Measurements from ENCODE around the gene SYNDIG1L. TPM values are rescaled to one million over a fixed set of nuclear protein-coding genes. Genes with fewer than 3 reads are reported as not detected.

Gene SYNDIG1L
- total RNA-seq, 2 donors from 2014 or later = 0.09 to 0.34 TPM

DNA sequence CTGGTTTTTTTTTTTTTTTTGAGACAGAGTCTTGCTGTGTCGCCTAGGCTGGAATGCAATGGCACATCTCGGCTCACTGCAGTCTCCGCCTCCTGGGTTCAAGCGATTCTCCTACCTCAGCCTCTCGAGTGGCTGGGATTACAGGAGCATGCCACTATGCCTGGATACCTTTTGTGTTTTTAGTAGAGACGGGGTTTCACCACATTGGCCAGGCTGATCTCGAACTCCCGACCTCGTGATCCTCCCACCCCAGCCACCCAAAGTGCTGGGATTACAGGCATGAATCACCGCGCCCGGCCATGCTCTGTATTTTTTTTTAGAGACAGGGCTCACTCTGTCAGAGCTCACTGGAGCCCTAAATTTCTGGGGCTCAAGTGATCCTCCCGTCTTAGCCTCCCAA is 45.2 kb downstream of the SYNDIG1L start:
- Histone ChIP-seq H3K27me3 (replicated peaks; ENCODE audit: insufficient read depth) (peaks cover 3% of the 10 kb centered on the region), H3K4me3 (no peak overlapping the region), H3K36me3 (no peaks in the 10 kb centered on the region), H3K4me1 (replicated peaks) (no peaks in the 10 kb centered on the region), H3K9me3 (no peaks in the 10 kb centered on the region), H3K27ac (no peak overlapping the region)
- DNase-seq (ENCODE audit: low spot score) = no peak
- intact Hi-C loops (cut with DNase I) = no loop called here
- TF ChIP-seq POLR2AphosphoS5 (IDR thresholded peaks at IDR 0.05) (no peak), POLR2A (IDR thresholded peaks at IDR 0.05) (no peak)
- TF ChIP-seq, protein P1, sequence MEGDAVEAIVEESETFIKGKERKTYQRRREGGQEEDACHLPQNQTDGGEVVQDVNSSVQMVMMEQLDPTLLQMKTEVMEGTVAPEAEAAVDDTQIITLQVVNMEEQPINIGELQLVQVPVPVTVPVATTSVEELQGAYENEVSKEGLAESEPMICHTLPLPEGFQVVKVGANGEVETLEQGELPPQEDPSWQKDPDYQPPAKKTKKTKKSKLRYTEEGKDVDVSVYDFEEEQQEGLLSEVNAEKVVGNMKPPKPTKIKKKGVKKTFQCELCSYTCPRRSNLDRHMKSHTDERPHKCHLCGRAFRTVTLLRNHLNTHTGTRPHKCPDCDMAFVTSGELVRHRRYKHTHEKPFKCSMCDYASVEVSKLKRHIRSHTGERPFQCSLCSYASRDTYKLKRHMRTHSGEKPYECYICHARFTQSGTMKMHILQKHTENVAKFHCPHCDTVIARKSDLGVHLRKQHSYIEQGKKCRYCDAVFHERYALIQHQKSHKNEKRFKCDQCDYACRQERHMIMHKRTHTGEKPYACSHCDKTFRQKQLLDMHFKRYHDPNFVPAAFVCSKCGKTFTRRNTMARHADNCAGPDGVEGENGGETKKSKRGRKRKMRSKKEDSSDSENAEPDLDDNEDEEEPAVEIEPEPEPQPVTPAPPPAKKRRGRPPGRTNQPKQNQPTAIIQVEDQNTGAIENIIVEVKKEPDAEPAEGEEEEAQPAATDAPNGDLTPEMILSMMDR (IDR thresholded peaks at IDR 0.05) = no peak
- 91% methylated on average over 13 of the region's 13 CpGs for WGBS

- no peak for DNase-seq (ENCODE audit: low spot score)
- Histone ChIP-seq H3K27me3 (replicated peaks; ENCODE audit: insufficient read depth) (peaks cover 3% of the 10 kb centered on the region), H3K4me1 (replicated peaks) (no peaks in the 10 kb centered on the region), H3K9me3 (no peaks in the 10 kb centered on the region), H3K4me3 (no peak overlapping the region), H3K36me3 (no peaks in the 10 kb centered on the region), H3K27ac (no peak overlapping the region)
- TF ChIP-seq POLR2AphosphoS5 (IDR thresholded peaks at IDR 0.05) = no peak
- no peak for TF ChIP-seq POLR2A (IDR thresholded peaks at IDR 0.05)
- TF ChIP-seq, protein P1 (IDR thresholded peaks at IDR 0.05) = no peak
- 84% methylated on average over 9 of the region's 9 CpGs for WGBS
- intact Hi-C loops (cut with DNase I) = no loop called here
These were observed 45.8 kb downstream of the SYNDIG1L start for GRCh38 chr14:74380172-74380571.

DNA sequence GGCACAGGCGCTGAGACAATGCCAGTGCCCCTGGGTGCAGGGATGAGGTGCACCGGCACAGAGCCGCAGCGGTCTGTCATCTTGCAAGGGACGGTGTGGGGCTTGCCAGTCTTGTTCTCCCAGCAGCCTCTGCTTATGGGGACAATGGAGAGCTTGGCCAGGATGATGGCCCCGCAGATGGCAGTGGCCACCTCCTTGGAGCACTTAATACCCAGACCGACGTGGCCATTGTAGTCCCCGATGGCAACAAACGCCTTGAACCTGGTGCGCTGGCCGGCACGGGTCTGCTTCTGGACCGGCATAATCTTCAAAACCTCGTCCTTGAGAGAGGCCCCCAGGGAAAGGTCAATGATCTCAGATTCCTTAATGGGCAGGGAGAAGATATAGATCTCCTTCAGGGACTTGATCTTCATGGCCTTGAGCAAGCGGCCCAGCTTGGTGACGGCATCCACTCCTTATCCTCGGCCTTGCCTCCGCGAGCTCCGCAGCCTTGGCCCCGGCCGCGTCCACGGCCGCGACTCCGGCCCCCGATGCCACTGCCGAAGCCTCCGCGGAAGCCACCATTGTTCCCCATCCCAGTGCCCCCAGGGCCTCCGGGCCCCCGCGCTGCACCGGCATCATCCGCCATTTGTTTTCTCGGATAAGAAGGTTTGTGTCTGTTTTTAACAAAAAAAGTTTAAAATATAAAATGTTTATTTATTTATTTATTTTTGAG is 47.9 kb downstream of the SYNDIG1L start:
- no peak for DNase-seq (ENCODE audit: low spot score)
- WGBS = 96% methylated on average over 38 of the region's 38 CpGs
- Histone ChIP-seq H3K36me3 (no peaks in the 10 kb centered on the region), H3K4me3 (no peak overlapping the region), H3K27me3 (replicated peaks; ENCODE audit: insufficient read depth) (peaks cover 3% of the 10 kb centered on the region), H3K4me1 (replicated peaks) (no peaks in the 10 kb centered on the region), H3K27ac (no peak overlapping the region), H3K9me3 (no peaks in the 10 kb centered on the region)
- TF ChIP-seq, protein P1 (IDR thresholded peaks at IDR 0.05) = no peak
- TF ChIP-seq POLR2AphosphoS5 (IDR thresholded peaks at IDR 0.05) (no peak), POLR2A (IDR thresholded peaks at IDR 0.05) (no peak)
- intact Hi-C loops (cut with DNase I) = no loop called here

DNA sequence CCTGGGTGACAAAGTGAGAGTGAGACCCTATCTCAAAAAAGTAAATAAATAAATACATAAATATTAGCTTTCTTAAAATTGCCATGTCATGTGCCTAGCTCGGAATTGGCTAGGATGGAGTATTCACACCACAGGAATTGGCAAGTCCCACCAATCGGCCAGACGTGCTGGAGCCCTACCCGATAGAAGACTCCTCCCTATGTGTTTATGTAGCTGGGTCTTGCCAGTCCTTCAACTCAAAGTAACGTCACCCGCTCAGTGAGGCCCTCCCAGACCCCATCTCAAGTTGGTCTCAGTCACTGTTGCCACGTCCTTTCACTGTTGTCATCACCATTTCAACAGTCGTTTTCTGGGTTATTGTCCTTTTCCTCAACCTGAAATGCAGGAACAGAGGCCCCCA is 57.6 kb downstream of the SYNDIG1L start:
- Histone ChIP-seq H3K9me3 (no peaks in the 10 kb centered on the region), H3K27ac (no peak overlapping the region), H3K4me3 (no peak overlapping the region), H3K27me3 (replicated peaks; ENCODE audit: insufficient read depth) (no peaks in the 10 kb centered on the region), H3K4me1 (replicated peaks) (no peaks in the 10 kb centered on the region), H3K36me3 (no peaks in the 10 kb centered on the region)
- intact Hi-C loops (cut with DNase I) = loop anchor here (10.0 kb wide), 1 partner anchor 246 kb away; the partner anchor contains the start of gene LTBP2
- TF ChIP-seq, protein P1 (IDR thresholded peaks at IDR 0.05) = no peak
- TF ChIP-seq POLR2AphosphoS5 (IDR thresholded peaks at IDR 0.05) (no peak), POLR2A (IDR thresholded peaks at IDR 0.05) (no peak)
- WGBS = 77% methylated on average over 8 of the region's 8 CpGs
- no peak for DNase-seq (ENCODE audit: low spot score)

- H3K4me3 ChIP-seq = no peak overlapping the region
- no peaks in the 10 kb centered on the region for H3K4me1 ChIP-seq (replicated peaks)
- TF ChIP-seq, protein P1 (IDR thresholded peaks at IDR 0.05) = no peak
- TF ChIP-seq POLR2AphosphoS5 (IDR thresholded peaks at IDR 0.05) (no peak), POLR2A (IDR thresholded peaks at IDR 0.05) (no peak)
- no peaks in the 10 kb centered on the region for H3K27me3 ChIP-seq (replicated peaks; ENCODE audit: insufficient read depth)
- H3K36me3 ChIP-seq = no peaks in the 10 kb centered on the region
- H3K27ac ChIP-seq = no peak overlapping the region
- H3K9me3 ChIP-seq = no peaks in the 10 kb centered on the region
- intact Hi-C loops (cut with DNase I) = loop anchor here (10.0 kb wide), 1 partner anchor 247 kb away; the partner anchor contains the start of gene LTBP2
- DNase-seq (ENCODE audit: low spot score) = no peak
- 95% methylated on average over 6 of the region's 6 CpGs for WGBS
These were observed 58.0 kb downstream of the SYNDIG1L start for GRCh38 chr14:74368026-74368425.

Data from prostate gland (tissue), 2 donors.